Adipocyte (in vitro differentiated cells): Measurements from ENCODE around the gene SMPD3.

Experiments
- DNase-seq: peaks from one replicate; pipeline ENCODE4 v3.0.0-alpha.2; 2015; ENCODE audit warnings: low read depth
- H3K27me3 ChIP-seq: replicated peaks from 2 replicates; pipeline ENCODE4 v1.7.0; 2013; ENCODE audit warnings: mild to moderate bottlenecking, low read length, moderate library complexity; ENCODE audit not compliant: control insufficient read depth, insufficient read depth
- H3K36me3 ChIP-seq: 2 replicates; pipeline ENCODE4 v1.7.0; 2013; ENCODE audit warnings: low read length, mild to moderate bottlenecking, moderate library complexity; ENCODE audit not compliant: control insufficient read depth, insufficient read depth, severe bottlenecking
- H3K4me1 ChIP-seq: 2 replicates; pipeline ENCODE4 v1.7.0; 2013; ENCODE audit warnings: mild to moderate bottlenecking, low read length, moderate library complexity; ENCODE audit not compliant: control insufficient read depth, insufficient read depth
- H3K4me3 ChIP-seq: 2 replicates; pipeline ENCODE4 v1.7.0; 2013; ENCODE audit warnings: mild to moderate bottlenecking, low read length, moderate library complexity
- H3K9ac ChIP-seq: 2 replicates; pipeline ENCODE4 v1.7.0; 2013; ENCODE audit warnings: mild to moderate bottlenecking, low read length, moderate library complexity
- H3K9me3 ChIP-seq: 2 replicates; pipeline ENCODE4 v1.7.0; 2013; ENCODE audit warnings: mild to moderate bottlenecking, low read length, moderate library complexity; ENCODE audit not compliant: control insufficient read depth

SMPD3 gene

DNA sequence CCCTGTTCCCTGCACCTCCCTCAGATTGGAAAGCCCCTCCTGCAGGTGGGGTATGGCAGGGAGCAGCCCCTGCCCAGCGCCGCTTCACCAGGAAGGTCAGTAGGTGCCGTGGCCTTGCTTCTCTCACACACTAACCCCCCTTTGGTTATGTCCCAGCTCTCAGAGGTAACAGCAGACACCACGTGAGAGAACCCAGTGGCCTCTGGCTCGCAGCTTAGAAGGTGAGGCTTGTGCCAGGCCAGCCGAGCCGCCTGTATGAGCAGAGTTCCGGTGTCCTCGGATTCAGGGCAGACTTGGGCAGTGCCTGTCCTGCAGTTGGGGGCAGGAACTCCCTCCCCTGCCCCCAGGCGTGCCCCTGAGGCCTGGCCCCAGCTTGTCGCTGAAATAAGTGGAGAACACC, 90.4 kb downstream of the SMPD3 start:
- DNase-seq = no peak
- Histone ChIP-seq H3K4me1 (no peaks in the 10 kb centered on the region), H3K9me3 (no peaks in the 10 kb centered on the region), H3K36me3 (peaks cover 57% of the 10 kb centered on the region), H3K27me3 (no peaks in the 10 kb centered on the region), H3K9ac (no peak overlapping the region), H3K4me3 (no peak overlapping the region)

DNA sequence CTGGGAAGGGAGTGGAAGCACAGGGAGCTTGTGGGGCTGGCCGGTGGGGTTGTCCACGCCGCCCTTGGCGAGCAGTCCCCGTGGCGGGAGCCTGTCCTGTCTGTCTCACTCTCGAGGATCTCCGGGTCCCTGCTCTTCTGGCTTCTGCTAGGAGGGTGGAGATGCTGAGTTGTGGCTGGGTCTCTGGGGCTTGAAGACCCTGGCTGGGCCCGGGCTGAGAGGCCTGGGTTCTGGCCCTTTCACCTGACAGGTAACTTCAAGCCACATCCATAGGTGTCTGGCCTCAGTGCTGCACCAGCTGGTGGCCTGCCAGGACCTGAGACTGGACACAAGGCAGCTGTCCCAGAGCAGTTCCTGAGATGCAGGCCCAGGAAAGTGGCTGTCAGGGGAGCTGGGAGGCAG, 90.8 kb downstream of the SMPD3 start:
- Histone ChIP-seq H3K4me1 (no peaks in the 10 kb centered on the region), H3K9ac (no peak overlapping the region), H3K27me3 (no peaks in the 10 kb centered on the region), H3K9me3 (no peaks in the 10 kb centered on the region), H3K4me3 (no peak overlapping the region), H3K36me3 (peaks cover 61% of the 10 kb centered on the region)
- no peak for DNase-seq

DNA sequence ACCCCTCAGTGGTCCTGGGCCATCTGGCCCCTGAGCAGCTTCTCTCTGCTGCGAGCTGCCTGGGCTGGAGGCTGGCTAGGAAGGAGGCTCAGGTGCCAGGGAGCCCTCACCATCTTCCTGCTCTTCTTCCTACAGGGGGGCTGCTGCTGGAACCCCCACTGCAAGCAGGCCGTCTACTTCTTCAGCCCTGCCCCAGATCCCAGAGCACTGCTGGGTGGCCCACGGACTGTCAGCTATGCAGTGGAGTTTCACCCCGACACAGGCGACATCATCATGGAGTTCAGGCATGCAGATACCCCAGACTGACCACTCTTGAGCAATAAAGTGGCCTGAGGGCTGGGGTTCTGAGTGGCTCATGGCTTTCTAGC, 91.4 kb downstream of the SMPD3 start:
- Histone ChIP-seq H3K4me1 (no peaks in the 10 kb centered on the region), H3K4me3 (no peak overlapping the region), H3K36me3 (peaks cover 67% of the 10 kb centered on the region), H3K9me3 (no peaks in the 10 kb centered on the region), H3K27me3 (no peaks in the 10 kb centered on the region), H3K9ac (no peak overlapping the region)
- DNase-seq = no peak

- Histone ChIP-seq H3K36me3 (peaks cover 72% of the 10 kb centered on the region), H3K27me3 (no peaks in the 10 kb centered on the region), H3K4me1 (no peaks in the 10 kb centered on the region), H3K9ac (no peak overlapping the region), H3K4me3 (no peak overlapping the region), H3K9me3 (no peaks in the 10 kb centered on the region)
- no peak for DNase-seq
Observed at GRCh38 chr16:68356249-68356918, 91.9 kb downstream of the SMPD3 start.

- Histone ChIP-seq H3K9me3 (no peaks in the 10 kb centered on the region), H3K4me1 (no peaks in the 10 kb centered on the region), H3K9ac (no peak overlapping the region), H3K4me3 (no peak overlapping the region), H3K27me3 (no peaks in the 10 kb centered on the region), H3K36me3 (peaks cover 77% of the 10 kb centered on the region)
- DNase-seq = no peak
Observed at GRCh38 chr16:68355447-68356248, 92.7 kb downstream of the SMPD3 start.

DNA sequence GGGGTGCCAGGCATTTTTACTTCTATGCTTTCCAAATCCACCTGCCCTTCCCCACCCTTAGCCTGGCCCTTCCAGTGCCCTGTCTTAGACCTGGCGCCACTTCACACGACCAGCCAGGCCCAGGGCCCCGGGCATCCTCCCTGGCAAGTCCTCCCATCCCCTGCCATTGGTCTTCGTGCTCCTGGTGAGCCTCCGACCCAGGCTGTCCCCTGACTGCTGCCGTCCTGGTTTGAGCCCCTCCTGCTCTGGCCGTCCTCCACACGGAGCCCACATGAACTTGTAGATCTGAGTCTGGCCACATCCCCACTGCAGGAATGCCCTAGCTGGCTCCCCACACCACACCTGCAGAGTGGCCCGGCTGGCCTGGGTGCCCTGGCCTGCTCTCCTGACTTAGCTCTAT, 93.5 kb downstream of the SMPD3 start:
- H3K4me3 ChIP-seq = no peak overlapping the region
- peaks cover 85% of the 10 kb centered on the region for H3K36me3 ChIP-seq
- H3K27me3 ChIP-seq = no peaks in the 10 kb centered on the region
- no peaks in the 10 kb centered on the region for H3K4me1 ChIP-seq
- no peak for DNase-seq
- H3K9me3 ChIP-seq = no peaks in the 10 kb centered on the region
- H3K9ac ChIP-seq = no peak overlapping the region

DNA sequence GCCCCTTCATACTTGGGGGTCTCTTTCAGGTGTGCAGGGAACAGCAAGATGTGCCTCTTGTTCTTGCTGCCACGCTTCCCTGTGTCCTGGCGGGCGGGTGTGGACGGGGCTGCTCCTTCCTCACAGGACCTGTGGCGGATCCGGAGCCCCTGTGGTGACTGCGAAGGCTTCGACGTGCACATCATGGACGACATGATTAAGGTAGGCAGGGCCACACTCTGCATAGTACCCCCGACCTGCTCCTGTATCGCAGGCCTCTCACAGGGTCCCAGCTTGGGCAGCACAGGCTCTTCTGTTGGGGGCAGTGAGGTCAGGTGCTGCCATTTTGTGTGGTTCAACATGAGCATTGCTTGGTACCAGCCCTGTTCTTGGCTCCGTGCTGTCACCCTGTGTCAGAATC, 94.9 kb downstream of the SMPD3 start:
- H3K4me1 ChIP-seq = no peaks in the 10 kb centered on the region
- H3K4me3 ChIP-seq = no peak overlapping the region
- peaks cover 95% of the 10 kb centered on the region for H3K36me3 ChIP-seq
- no peak overlapping the region for H3K9ac ChIP-seq
- no peak for DNase-seq
- no peaks in the 10 kb centered on the region for H3K27me3 ChIP-seq
- no peaks in the 10 kb centered on the region for H3K9me3 ChIP-seq

- Histone ChIP-seq H3K36me3 (peaks cover 92% of the 10 kb centered on the region), H3K9ac (no peak overlapping the region), H3K9me3 (no peaks in the 10 kb centered on the region), H3K4me3 (no peak overlapping the region), H3K27me3 (no peaks in the 10 kb centered on the region), H3K4me1 (no peaks in the 10 kb centered on the region)
- no peak for DNase-seq
Observed at GRCh38 chr16:68351991-68352431, 96.3 kb downstream of the SMPD3 start.

- Histone ChIP-seq H3K36me3 (peaks cover 92% of the 10 kb centered on the region), H3K4me1 (no peaks in the 10 kb centered on the region), H3K9ac (no peak overlapping the region), H3K27me3 (no peaks in the 10 kb centered on the region), H3K4me3 (no peak overlapping the region), H3K9me3 (no peaks in the 10 kb centered on the region)
- no peak for DNase-seq
Observed at GRCh38 chr16:68351463-68351862, 96.8 kb downstream of the SMPD3 start.

- Histone ChIP-seq H3K36me3 (peaks cover 92% of the 10 kb centered on the region), H3K4me3 (no peak overlapping the region), H3K4me1 (no peaks in the 10 kb centered on the region), H3K9me3 (no peaks in the 10 kb centered on the region), H3K27me3 (no peaks in the 10 kb centered on the region), H3K9ac (no peak overlapping the region)
- DNase-seq = no peak
Observed at GRCh38 chr16:68350813-68351350, 97.4 kb downstream of the SMPD3 start.

GRCh38 chr16:68349838-68350410, 98.4 kb downstream of the SMPD3 start:
- Histone ChIP-seq H3K36me3 (peaks cover 90% of the 10 kb centered on the region), H3K9ac (no peak overlapping the region), H3K4me3 (no peak overlapping the region), H3K27me3 (no peaks in the 10 kb centered on the region), H3K4me1 (peaks cover 8% of the 10 kb centered on the region), H3K9me3 (no peaks in the 10 kb centered on the region)
- DNase-seq = no peak
